GM21447 (cell line): Measurements from ENCODE around the gene FIG4.
"Not testable (repeated sequence)": the region's sequence is repeated elsewhere in the genome, so short reads cannot be mapped to it uniquely, and the experiment has no call there.

Experiments used
- ATAC-seq: cut with Tn5 transposase; IDR thresholded peaks from one replicate; pipeline ENCODE4 v1.9.1; 2021; ENCODE audit not compliant: unreplicated experiment

FIG4 gene

GRCh38 chr6:109701774-109702173, 10.7 kb downstream of the FIG4 start:
- ATAC-seq: no peak

DNA sequence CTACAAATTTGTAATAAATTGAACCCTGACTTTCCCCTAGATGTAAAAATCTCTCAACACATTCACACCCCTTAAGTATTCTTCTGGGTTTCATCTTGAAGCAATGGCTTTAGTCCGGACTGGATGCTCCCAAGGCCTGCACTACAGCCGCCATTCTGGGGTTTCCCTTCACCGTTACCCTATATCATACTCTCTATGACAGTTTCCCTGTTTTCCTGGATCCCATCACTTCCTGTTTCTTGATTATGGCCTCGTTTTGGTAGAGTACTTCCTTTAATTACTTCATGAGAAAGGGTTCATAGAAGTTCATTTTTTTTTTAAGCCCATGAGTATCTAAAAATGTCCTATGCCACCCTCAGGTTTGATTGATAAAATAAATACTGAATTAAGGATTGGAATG, 11.7 kb downstream of the FIG4 start:
- ATAC-seq: no peak

- peak; percentile 93 for ATAC-seq
Measured at GRCh38 chr6:109705258-109705657, 14.2 kb downstream of the FIG4 start.

GRCh38 chr6:109706513-109706912, 15.4 kb downstream of the FIG4 start:
- no peak for ATAC-seq

DNA sequence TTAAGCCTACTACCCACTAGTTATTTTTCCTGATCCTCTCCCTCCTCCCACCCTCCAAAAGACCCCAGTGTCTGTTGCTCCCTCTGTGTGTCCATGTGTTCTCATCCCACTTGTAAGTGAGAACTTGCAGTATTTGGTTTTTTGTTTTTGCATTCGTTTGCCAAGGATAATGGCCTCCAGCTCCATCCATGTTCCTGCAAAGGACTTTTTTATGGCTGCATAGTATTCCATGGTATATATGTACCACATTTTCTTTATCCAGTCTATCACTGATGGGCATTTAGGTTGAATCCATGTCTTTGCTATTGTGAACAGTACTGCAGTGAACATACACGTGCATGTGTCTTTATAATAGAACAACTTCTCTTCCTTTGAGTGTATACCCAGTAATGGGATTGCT, 17.0 kb downstream of the FIG4 start:
- not testable (repeated sequence) for ATAC-seq

DNA sequence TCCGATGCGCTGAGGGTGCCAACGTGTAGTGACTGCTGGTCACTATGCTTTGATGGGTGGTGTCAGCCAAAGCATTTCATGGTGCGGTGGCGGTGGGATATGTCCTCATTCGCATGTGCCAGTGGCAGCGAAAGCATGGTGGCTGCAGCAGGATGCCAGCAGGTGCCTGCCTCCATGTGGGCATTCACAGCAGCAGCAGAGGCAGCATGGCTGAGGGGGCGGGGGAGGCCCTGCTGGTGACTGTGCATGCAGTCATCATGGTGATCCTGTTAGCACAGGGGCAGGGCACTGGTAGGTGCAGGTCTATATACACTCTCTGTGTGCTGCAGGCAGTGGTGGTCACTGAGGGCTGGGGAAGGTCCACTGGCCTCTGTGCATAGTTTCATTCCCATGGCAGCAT, 22.0 kb downstream of the FIG4 start:
- ATAC-seq: no peak

GRCh38 chr6:109714166-109714565, 23.1 kb downstream of the FIG4 start:
- no peak for ATAC-seq

- ATAC-seq: no peak
Measured at GRCh38 chr6:109714611-109715010, 23.5 kb downstream of the FIG4 start.

DNA sequence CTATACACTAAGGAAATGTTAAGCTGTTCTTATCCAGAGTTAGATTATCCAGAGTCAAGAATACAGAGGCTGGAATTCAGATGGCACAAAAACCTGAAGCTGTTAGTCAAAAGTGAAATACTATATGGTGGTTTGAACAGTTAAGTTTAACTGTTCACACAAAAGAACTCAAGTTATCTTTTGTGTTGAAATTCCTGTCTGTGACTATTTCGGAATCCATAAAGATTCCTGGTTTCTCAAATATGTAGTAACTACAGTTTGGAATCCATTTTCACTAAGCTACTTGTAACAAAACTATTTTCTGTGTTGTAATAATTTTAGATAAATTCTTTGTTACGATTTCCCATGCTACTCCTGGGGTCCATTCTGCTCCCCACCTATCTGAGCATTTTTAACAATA, 24.5 kb downstream of the FIG4 start:
- ATAC-seq: no peak

- no peak for ATAC-seq
Measured at GRCh38 chr6:109717971-109718370, 26.9 kb downstream of the FIG4 start.

DNA sequence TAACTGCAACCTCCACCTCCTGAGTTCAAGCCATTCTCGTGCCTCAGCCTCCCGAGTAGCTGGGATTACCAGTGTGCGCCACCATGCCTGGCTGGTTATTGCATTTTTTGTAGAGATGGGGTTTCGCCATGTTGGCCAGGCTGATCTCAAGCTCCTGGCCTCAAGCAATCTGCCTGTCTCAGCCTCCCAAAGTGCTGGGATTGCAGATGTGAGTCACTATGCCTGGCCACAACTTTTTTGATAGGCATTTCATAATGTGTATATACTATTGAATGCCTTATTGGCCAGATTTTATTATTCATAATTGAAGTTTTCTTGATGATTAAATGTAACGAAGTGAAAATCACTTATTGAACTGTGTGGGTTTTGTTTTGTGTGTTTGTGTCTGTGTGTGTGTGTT, 27.9 kb downstream of the FIG4 start:
- ATAC-seq: no peak

DNA sequence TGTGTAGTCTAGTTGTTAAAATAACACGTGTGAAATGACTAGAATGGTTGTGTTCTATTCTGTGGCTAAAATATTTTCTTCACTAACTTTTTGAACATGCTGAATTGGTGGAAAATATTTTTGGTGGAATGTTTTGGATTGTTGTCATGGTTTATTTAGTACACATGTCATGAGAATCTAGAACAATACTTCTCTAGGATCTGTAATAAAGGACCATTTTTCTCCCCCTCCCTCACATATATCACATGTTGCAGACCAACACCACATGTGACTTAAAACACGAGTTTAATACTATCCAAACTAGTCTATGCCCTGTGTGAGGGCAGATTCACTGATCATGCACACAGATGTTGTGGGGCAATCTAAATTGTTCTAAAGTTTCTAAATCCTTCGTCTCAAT, 29.2 kb downstream of the FIG4 start:
- ATAC-seq: no peak

- no peak for ATAC-seq
Measured at GRCh38 chr6:109722011-109722410, 30.9 kb downstream of the FIG4 start.

- no peak for ATAC-seq
Measured at GRCh38 chr6:109722564-109723254, 31.6 kb downstream of the FIG4 start.

DNA sequence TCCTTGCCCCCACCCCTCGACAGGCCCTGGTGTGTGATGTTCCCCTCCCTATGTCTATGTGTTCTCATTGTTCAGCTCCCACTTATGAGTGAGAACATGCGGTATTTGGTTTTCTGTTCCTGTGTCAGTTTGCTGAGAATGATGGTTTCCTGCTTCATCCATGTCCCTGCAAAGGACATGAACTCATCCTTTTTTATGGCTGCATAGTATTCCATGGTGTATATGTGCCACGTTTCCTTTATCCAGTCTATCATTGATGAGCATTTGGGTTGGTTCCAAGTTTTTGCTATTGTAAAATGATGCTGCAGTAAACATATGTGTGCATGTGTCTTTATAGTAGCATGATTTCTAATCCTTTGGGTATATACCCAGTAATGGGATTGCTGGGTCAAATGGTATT, 34.2 kb downstream of the FIG4 start:
- not testable (repeated sequence) for ATAC-seq

DNA sequence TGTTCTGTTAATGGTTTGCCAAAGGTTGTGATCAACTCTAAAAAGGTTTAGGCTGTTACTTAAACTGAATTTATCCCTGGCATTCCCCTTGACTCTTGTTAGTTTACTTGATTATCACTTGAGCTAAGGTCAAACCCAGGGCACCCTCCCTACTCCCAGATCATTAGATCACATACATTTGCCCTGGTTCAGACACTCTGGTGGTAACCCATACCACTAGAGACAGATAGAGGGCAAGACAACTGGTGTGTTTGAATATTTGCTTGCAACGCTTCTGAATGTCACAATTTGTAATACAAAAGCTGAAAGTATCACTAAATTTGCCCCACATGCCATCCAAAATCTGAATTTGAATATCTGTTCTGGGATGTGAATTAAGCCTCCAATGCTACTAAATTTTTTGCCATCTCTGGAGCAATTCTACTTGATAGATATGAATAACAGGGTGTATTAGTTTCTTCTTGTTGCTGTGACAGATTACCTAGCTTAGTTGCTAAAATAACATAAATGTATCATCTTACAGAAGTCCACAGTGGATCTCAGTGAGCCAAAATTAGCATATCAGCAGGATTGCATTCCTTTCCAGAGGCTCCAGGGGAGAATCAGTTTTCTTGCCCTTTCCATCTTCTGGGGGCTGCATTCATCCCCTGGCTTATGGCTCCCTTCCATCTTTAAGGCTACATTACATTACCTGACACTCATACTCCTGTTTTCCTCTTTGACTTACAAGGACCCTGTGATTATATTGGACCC, 45.4 kb downstream of the FIG4 start:
- no peak for ATAC-seq

DNA sequence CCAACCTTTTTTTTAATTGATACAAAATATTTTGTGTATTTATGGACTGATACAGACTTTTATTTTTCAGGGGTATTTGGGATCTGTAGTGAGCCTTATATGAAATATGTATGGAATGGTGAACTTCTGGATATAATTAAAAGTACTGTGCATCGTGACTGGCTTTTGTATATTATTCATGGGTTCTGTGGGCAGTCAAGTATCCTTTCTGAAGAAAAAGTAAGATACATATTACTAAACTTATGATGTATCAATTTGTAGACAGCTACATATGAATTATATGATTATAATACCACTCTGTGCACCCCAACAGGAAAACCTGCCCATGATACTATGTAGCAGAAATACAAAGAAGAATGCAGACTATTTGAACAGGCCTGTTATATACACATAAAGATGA, 47.2 kb downstream of the FIG4 start:
- no peak for ATAC-seq

DNA sequence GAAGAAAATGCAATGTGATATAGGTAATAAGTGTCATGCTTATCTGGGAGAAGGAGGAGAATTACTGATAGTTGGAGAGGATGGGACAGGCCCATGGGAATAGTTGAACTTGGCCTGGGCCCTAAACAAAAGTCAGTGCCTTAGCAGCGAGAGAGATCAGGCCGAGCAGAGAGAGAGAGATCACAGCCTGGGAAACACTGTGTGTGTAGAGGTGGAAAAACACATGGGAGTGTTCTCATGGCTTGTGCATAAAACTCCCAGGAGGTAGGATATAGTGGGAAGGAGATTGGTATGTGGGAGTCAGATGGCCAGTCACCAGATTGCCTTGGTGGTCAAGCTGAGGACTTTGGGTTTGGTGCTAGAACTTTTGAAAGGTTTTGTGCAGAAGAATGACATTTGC, 47.6 kb downstream of the FIG4 start:
- no peak for ATAC-seq

GRCh38 chr6:109739686-109740085, 48.6 kb downstream of the FIG4 start:
- ATAC-seq: no peak

DNA sequence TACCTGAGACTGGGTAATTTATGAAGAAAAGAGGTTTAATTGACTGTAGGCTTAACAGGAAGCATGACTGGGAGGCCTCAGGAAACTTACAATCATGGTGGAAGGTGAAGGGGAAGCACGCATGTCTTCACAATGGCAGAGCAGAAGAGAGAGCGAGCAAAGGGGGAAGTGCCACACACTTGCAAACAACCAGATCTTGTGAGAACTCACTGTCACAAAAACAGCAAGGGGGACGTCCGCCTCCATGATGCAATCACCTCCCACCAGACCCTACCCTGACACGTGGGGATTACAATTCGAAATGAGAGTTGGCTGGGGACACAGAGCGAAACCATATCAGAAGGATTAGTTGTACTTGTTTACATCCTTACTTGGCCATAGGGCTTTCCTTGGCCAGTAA, 49.7 kb downstream of the FIG4 start:
- ATAC-seq: no peak

GRCh38 chr6:109743739-109744138, 52.6 kb downstream of the FIG4 start:
- ATAC-seq: no peak

GRCh38 chr6:109744779-109745178, 53.7 kb downstream of the FIG4 start:
- not testable (repeated sequence) for ATAC-seq

DNA sequence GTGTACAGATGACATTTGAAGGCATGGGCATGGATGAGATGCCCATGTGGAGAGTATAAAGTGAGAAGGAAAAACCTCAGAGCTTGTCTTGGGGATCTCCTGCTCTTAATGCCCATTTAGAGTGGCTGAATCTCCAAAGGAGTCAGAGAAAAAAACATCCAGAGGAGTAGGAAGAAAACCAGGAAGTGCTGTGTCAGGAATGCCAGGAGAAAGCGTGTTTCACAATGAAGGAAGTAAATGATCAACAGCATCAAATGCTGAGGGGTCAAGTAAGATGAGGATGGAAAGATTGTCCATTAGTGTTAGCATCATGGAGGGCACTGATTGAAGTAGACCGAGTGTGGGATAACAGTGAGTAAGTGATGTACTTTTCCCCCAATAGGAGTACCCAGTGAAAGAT, 56.1 kb downstream of the FIG4 start:
- no peak for ATAC-seq
